K562 (cell line): ENCODE results near the gene URI1. TPM values are rescaled to one million over a fixed set of nuclear protein-coding genes. Genes with fewer than 3 reads are reported as not detected.

Experiments used
- ELF4 ChIP-seq: fragments of 450-650 bp; formaldehyde crosslinking; IDR thresholded peaks from 2 replicates; pipeline ENCODE4 v1.4.0; 2022; ENCODE audit warnings: missing genetic modification characterization
- ETS2 ChIP-seq: IDR thresholded peaks from 2 replicates; pipeline ENCODE4 v1.6.1; 2016; ENCODE audit warnings: borderline replicate concordance, missing genetic modification characterization, mild to moderate bottlenecking, moderate library complexity, missing compliant biosample characterization; ENCODE audit not compliant: poor library complexity, severe bottlenecking
- polyA plus RNA-seq, 8 experiments: library from polyadenylated mRNA; depleted of rRNA in 4 of 8; stranded (reverse) in 5 of 8; unstranded in 3 of 8; fragments of >200 nt; fragmentation: Nextera tagmentation in 2 of 8; fragmentation: Illumina TruSeq in 1 of 8; extraction: Ambion mirVana in 2 of 8; extraction: Trizol in 1 of 8; gene quantifications; 2 replicates each; pipeline versions ENCODE4 v1.2.1 to v1.2.3, GENCODE V29; 2011 to 2014; ENCODE audit warnings: inconsistent platforms in 1 of 8, missing spikeins in 1 of 8
- total RNA-seq, 7 experiments: library from RNA; depleted of rRNA in 6 of 7; stranded (reverse); fragments of >200 nt in 6 of 7; fragmentation: Illumina TruSeq in 2 of 7; extraction: Trizol in 2 of 7; gene quantifications; 2 replicates each; pipeline versions ENCODE4 v1.2.1 to v1.2.3, GENCODE V29; 2011 to 2021; ENCODE audit warnings: low replicate concordance in 1 of 7
- TF ChIP-seq, protein P1 (sequence below), 2 experiments: fragments of 450-650 bp in 1 of 2; sonication (generic) in 1 of 2; formaldehyde crosslinking in 1 of 2; IDR thresholded peaks in 1 of 2; conservative IDR thresholded peaks in 1 of 2; 2 replicates each; pipeline versions ENCODE4 v1.6.1 to v1.8.1; 2016 to 2023; ENCODE audit warnings: mild to moderate bottlenecking in 2 of 2, moderate library complexity in 2 of 2, inconsistent platforms in 1 of 2, missing genetic modification reagents in 1 of 2
- TF ChIP-seq, protein P2 (sequence below): fragments of 450-650 bp; formaldehyde crosslinking; IDR thresholded peaks from 2 replicates; pipeline ENCODE4 v1.4.0; 2020; ENCODE audit warnings: mild to moderate bottlenecking, mixed read lengths
- TF ChIP-seq, protein P3 (sequence below), 2 experiments: fragments of 450-650 bp in 1 of 2; sonication (generic) in 1 of 2; formaldehyde crosslinking in 1 of 2; IDR thresholded peaks; 2 replicates each; pipeline versions ENCODE4 v1.7.1 to v1.9.0; 2016 to 2022; ENCODE audit warnings: inconsistent platforms in 1 of 2, mild to moderate bottlenecking in 1 of 2, missing genetic modification reagents in 1 of 2
- TF ChIP-seq, protein P4 (sequence below), 2 experiments: fragments of 200-800 bp in 1 of 2; sonication (Bioruptor generic) in 1 of 2; sonication (generic) in 1 of 2; formaldehyde crosslinking in 1 of 2; IDR thresholded peaks in 1 of 2; conservative IDR thresholded peaks in 1 of 2; 2 replicates each; pipeline versions ENCODE4 v1.5.0 to v1.6.1; 2016 to 2020; ENCODE audit warnings: missing compliant biosample characterization in 1 of 2, missing genetic modification characterization in 1 of 2, missing genetic modification reagents in 1 of 2
- TF ChIP-seq, protein P5 (sequence below): sonication (generic); formaldehyde crosslinking; IDR thresholded peaks from 2 replicates; pipeline ENCODE4 v1.8.0; 2022; ENCODE audit warnings: mild to moderate bottlenecking, missing genetic modification reagents

URI1 gene
- total and polyA plus RNA-seq, 9 of the 15 experiments (the other 6 are each of a cell fraction or from before 2014, with no cell fraction given) = 16.9 to 87.4 (median 63.9) TPM

DNA sequence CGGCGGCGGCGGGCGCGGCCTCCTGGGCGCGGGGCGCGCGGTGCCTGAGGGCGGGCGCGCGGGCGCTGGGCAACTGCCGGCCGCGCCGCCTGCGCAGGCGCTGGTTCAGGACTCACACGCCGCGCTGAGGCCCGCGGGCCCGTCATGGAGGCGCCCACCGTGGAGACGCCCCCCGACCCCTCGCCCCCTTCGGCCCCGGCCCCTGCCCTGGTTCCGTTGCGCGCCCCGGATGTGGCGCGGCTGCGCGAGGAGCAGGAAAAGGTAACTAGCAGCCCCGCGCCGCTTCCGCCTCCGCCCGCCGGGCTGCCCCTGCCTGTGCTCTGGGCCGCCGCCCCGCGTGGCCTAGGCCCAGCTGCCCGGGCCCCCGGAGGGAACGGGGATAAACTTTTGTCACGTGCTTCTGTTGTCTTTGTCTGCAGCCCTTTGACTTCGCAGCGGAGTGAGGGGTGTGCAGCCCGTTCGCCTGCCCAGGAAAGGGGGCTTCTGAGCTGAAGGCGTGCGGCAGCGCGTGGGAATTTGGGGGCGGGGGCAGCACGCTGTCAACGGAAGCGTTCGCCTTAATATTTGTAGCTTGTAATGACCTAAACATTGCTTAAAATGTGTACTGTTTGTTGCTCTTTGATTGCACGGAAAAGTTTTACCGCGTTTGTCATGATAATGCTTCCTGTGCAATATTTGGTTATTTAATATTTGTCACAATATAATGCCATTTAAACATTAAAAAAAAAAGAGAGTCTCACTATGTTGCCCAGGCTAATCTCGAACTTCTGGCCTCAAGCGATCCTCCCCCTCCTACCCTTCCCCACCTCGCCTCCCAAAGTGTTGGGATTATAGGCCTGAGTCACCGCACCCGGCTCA lies 594 bp downstream of the URI1 start (continued):
- TF ChIP-seq, protein P1, sequence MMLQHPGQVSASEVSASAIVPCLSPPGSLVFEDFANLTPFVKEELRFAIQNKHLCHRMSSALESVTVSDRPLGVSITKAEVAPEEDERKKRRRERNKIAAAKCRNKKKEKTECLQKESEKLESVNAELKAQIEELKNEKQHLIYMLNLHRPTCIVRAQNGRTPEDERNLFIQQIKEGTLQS (IDR thresholded peaks at IDR 0.05) = peak; percentile 16; the same call in 1 of the 2 replicates
- TF ChIP-seq, protein P1 (CRISPR knock-in tag; conservative IDR thresholded peaks at IDR 0.05) = no peak
- TF ChIP-seq, protein P2, sequence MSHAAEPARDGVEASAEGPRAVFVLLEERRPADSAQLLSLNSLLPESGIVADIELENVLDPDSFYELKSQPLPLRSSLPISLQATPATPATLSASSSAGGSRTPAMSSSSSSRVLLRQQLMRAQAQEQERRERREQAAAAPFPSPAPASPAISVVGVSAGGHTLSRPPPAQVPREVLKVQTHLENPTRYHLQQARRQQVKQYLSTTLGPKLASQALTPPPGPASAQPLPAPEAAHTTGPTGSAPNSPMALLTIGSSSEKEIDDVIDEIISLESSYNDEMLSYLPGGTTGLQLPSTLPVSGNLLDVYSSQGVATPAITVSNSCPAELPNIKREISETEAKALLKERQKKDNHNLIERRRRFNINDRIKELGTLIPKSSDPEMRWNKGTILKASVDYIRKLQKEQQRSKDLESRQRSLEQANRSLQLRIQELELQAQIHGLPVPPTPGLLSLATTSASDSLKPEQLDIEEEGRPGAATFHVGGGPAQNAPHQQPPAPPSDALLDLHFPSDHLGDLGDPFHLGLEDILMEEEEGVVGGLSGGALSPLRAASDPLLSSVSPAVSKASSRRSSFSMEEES = peak; percentile 88
- TF ChIP-seq, protein P3, sequence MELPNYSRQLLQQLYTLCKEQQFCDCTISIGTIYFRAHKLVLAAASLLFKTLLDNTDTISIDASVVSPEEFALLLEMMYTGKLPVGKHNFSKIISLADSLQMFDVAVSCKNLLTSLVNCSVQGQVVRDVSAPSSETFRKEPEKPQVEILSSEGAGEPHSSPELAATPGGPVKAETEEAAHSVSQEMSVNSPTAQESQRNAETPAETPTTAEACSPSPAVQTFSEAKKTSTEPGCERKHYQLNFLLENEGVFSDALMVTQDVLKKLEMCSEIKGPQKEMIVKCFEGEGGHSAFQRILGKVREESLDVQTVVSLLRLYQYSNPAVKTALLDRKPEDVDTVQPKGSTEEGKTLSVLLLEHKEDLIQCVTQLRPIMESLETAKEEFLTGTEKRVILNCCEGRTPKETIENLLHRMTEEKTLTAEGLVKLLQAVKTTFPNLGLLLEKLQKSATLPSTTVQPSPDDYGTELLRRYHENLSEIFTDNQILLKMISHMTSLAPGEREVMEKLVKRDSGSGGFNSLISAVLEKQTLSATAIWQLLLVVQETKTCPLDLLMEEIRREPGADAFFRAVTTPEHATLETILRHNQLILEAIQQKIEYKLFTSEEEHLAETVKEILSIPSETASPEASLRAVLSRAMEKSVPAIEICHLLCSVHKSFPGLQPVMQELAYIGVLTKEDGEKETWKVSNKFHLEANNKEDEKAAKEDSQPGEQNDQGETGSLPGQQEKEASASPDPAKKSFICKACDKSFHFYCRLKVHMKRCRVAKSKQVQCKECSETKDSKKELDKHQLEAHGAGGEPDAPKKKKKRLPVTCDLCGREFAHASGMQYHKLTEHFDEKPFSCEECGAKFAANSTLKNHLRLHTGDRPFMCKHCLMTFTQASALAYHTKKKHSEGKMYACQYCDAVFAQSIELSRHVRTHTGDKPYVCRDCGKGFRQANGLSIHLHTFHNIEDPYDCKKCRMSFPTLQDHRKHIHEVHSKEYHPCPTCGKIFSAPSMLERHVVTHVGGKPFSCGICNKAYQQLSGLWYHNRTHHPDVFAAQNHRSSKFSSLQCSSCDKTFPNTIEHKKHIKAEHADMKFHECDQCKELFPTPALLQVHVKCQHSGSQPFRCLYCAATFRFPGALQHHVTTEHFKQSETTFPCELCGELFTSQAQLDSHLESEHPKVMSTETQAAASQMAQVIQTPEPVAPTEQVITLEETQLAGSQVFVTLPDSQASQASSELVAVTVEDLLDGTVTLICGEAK (IDR thresholded peaks at IDR 0.05) = peak; percentile 49
- TF ChIP-seq, protein P3 (CRISPR knock-in tag; IDR thresholded peaks at IDR 0.05) = no peak
- TF ChIP-seq, protein P4, sequence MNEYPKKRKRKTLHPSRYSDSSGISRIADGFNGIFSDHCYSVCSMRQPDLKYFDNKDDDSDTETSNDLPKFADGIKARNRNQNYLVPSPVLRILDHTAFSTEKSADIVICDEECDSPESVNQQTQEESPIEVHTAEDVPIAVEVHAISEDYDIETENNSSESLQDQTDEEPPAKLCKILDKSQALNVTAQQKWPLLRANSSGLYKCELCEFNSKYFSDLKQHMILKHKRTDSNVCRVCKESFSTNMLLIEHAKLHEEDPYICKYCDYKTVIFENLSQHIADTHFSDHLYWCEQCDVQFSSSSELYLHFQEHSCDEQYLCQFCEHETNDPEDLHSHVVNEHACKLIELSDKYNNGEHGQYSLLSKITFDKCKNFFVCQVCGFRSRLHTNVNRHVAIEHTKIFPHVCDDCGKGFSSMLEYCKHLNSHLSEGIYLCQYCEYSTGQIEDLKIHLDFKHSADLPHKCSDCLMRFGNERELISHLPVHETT (CRISPR knock-in tag; conservative IDR thresholded peaks at IDR 0.05 in 1 of 2, IDR thresholded peaks at IDR 0.05 in 1 of 2) = peak in 1 of 2 experiments; percentile 59; a peak in 2 of 4 replicates
- TF ChIP-seq, protein P5, sequence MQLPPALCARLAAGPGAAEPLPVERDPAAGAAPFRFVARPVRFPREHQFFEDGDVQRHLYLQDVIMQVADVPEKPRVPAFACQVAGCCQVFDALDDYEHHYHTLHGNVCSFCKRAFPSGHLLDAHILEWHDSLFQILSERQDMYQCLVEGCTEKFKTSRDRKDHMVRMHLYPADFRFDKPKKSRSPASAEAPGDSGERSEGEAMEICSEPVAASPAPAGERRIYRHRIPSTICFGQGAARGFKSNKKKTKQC (CRISPR knock-in tag) = peak; percentile 69; the same call in 1 of the 2 replicates
- TF ChIP-seq ELF4 (no peak), ETS2 (no peak)
